BLaER1 treated with 17β-estradiol and CSF1 and Interleukin-3, amounts not matched to agents 10 nM and 100 nM (cell line): Measurements from ENCODE around the gene UNK.

Experiments used
- H3K27ac ChIP-seq, 11 experiments: shearing (Covaris generic); formaldehyde crosslinking; 2 replicates each; pipeline ENCODE4 v1.8.1; 2022
- H3K27me3 ChIP-seq, 11 experiments: shearing (Covaris generic); formaldehyde crosslinking; 2 replicates each; pipeline ENCODE4 v1.8.1; 2022
- H3K36me3 ChIP-seq, 11 experiments: shearing (Covaris generic); formaldehyde crosslinking; 2 replicates each; pipeline ENCODE4 v1.8.1; 2022
- H3K4me1 ChIP-seq, 10 experiments: shearing (Covaris generic); formaldehyde crosslinking; 2 replicates each; pipeline ENCODE4 v1.8.1; 2022
- H3K4me2 ChIP-seq, 11 experiments: shearing (Covaris generic); formaldehyde crosslinking; 2 replicates each; pipeline ENCODE4 v1.8.1; 2022
- H3K4me3 ChIP-seq, 10 experiments: shearing (Covaris generic); formaldehyde crosslinking; 2 replicates each; pipeline ENCODE4 v1.8.1; 2022
- H3K9ac ChIP-seq, 11 experiments: shearing (Covaris generic); formaldehyde crosslinking; 2 replicates each; pipeline ENCODE4 v1.8.1; 2022
- H3K9me3 ChIP-seq, 11 experiments: shearing (Covaris generic); formaldehyde crosslinking; replicated peaks in 1 of 11; 2 replicates each; pipeline ENCODE4 v1.8.1; 2022
- H4K20me1 ChIP-seq, 11 experiments: shearing (Covaris generic); formaldehyde crosslinking; 2 replicates each; pipeline ENCODE4 v1.8.1; 2022
- Cebpa-rat ChIP-seq, 11 experiments: shearing (Covaris generic); IDR thresholded peaks; 2 replicates each; pipeline ENCODE4 v1.8.1; 2022

Gene UNK

DNA sequence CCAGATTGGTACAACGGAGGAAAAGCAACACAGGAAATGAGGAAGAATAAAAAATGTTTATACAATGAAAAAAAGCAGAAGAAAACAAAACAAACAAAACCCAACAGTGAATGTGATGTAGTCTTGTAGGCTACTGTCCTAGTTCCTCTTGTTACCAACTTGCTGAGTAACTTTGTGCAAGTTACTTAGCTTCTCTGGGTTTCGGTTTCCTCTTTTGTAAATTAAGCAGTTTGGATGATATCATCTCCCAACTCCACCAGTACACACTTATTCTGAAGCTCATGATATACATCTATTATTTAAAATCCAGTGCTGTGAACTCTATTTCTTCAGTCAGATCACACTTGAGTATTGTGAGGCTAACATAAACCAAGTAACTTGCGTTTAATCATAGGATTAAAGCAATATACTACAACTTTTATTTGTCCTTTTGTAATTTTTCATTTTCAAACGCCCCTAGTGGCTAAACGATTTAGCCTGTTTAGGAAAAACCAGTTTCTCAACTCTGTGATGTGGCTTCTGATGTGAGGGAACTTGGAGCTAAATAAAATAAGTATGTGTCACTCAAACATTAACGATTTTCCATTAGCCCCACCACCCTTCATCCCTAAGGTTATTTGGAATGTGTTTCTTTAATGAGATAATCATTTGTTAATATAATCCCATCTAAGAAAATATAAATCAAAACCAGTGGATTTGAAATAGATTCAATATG, 1.4 kb upstream of the UNK start:
- Histone ChIP-seq H3K27ac (peak overlapping the region; percentile 96 to 100 (median 99)), H3K9me3 (peaks cover 0 to 8% (median 6%) of the 10 kb centered on the region in 11 experiments; a peak in 7 of 22 replicates), H3K4me3 (peak overlapping the region in 9 of 10 experiments; percentile 55 to 78 (median 70); a peak in 15 of 20 replicates), H4K20me1 (peaks cover 12 to 13% (median 13%) of the 10 kb centered on the region in 11 experiments), H3K9ac (peak overlapping the region; percentile 91 to 100 (median 98)), H3K4me2 (peak overlapping the region; percentile 94 to 100 (median 97)), H3K36me3 (peaks cover 9 to 26% (median 15%) of the 10 kb centered on the region in 11 experiments), H3K27me3 (no peaks in the 10 kb centered on the region), H3K4me1 (peaks cover 51 to 71% (median 60%) of the 10 kb centered on the region in 10 experiments)
- TF ChIP-seq Cebpa-rat (IDR thresholded peaks at IDR 0.05): no peak; a peak in 1 of 22 replicates

DNA sequence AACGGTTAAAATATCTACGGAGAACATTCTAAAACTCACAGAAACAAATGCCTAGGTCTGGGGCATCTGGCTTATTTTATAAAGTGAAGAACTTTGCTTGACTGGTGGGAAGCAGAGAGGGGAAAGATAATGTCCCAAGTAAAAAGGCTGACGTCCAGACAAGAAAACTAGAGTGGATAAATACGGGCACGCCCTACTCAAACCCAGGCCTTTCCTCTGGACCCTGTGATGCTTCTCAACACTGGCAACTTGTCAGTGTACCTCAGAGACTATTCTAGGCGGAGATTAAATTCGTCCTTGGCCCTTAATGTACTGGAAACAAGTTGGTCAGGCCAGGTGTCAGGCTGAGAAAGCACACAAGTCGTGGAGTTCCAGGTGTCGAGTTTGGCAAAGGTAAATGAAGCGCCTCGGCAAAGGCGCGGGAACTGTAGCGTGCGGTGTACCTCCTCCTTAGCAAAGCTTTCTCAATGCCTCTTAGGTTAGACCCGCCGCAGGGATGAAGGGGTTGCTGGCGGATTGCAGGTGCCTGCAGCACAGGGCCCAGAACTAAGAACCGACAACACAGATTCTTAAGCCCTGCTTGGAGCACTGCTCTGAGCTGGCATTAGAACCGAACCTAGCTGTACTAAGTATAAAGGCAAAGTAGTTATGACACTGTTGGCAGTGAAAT, 668 bp upstream of the UNK start:
- peak overlapping the region; percentile 94 to 100 (median 97) for H3K4me2 ChIP-seq
- H3K9me3 ChIP-seq: peaks cover 0 to 1% (median under 1%) of the 10 kb centered on the region in 11 experiments; a peak in 6 of 22 replicates
- H3K27ac ChIP-seq: peak overlapping the region; percentile 96 to 100 (median 99)
- H3K4me3 ChIP-seq: peak overlapping the region; percentile 55 to 78 (median 70)
- H3K9ac ChIP-seq: peak overlapping the region; percentile 91 to 100 (median 98)
- H4K20me1 ChIP-seq: peaks cover 5 to 12% (median 6%) of the 10 kb centered on the region in 11 experiments
- TF ChIP-seq Cebpa-rat (IDR thresholded peaks at IDR 0.05): no peak
- H3K36me3 ChIP-seq: peaks cover 2 to 22% (median 14%) of the 10 kb centered on the region in 11 experiments
- no peaks in the 10 kb centered on the region for H3K27me3 ChIP-seq
- peaks cover 51 to 78% (median 60%) of the 10 kb centered on the region in 10 experiments for H3K4me1 ChIP-seq

DNA sequence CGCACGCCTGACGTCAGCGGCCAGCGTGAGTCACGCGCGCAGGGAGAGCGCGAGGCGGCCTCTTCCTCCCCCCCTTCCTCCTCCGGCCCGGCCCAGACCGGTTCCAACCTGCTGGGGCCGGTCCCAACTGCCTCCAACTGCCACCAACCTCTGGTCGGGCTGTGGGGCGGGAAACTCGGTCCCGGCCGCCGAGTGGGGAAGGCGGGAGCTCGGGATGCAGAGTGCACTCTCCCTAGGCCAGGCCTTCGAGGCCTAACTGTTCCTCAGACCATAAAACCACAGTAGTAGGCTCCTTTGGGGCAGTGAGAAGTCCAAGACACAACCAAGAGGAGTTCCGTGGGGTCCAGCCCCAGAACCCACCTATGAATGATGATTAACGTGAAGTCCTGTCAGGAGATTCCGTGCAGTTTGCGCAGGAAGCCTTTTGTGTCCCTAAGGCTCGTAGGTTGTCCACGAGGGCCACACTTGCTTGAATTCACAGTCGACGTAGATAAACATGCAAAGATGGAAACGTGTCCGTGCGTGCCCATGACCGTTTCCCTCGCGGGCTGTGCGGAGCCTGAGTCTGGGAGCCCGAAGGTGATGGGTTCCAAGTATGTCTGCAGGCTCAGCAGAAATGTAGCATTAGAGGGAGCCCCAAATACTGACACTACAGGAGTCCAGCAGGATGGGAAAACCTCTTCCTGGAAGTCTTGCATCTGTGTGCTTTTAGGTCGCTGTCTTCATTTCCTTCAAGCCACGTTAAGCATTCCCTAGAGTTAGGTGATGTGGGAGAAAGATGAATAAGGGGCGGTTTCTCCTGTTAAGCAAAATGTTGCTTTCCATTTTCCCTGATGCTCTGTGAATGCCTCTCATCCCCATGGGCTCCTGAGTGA, 647 bp downstream of the UNK start:
- Histone ChIP-seq H3K9ac (peak overlapping the region; percentile 91 to 100 (median 98)), H3K36me3 (peaks cover 0 to 28% (median 16%) of the 10 kb centered on the region in 11 experiments; a peak in 18 of 22 replicates), H3K27me3 (no peaks in the 10 kb centered on the region), H3K4me2 (peak overlapping the region; percentile 81 to 98 (median 95)), H3K27ac (peak overlapping the region; percentile 96 to 100 (median 99)), H3K9me3 (no peaks in the 10 kb centered on the region), H4K20me1 (peaks cover 0 to 16% (median 0%) of the 10 kb centered on the region in 11 experiments; a peak in 8 of 22 replicates), H3K4me1 (peaks cover 49 to 76% (median 59%) of the 10 kb centered on the region in 10 experiments), H3K4me3 (peak overlapping the region; percentile 55 to 78 (median 70))
- no peak for TF ChIP-seq Cebpa-rat (IDR thresholded peaks at IDR 0.05)

DNA sequence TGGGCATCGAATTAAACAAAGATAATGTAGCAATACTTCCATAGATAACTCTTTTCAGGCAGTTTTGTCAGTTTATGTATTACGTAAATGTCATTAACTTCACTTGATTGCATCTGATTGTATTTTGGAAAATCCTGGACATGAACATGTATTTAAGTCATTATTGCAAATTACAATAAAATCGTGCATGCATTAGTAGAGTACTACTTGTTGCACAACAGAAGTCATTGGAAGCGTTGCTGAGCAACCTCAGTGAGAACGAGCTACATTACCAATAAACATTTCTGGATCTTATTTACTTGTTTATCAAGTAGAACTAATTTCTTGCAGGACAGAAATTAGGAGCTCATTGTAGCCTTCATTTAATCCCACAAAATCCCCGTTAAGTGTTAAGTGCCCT, 6.6 kb downstream of the UNK start:
- H3K27me3 ChIP-seq: no peaks in the 10 kb centered on the region
- H4K20me1 ChIP-seq: peaks cover 8 to 72% (median 36%) of the 10 kb centered on the region in 11 experiments; a peak in 18 of 22 replicates
- H3K36me3 ChIP-seq: peaks cover 43 to 80% (median 66%) of the 10 kb centered on the region in 11 experiments
- H3K9ac ChIP-seq: no peak overlapping the region
- H3K27ac ChIP-seq: no peak overlapping the region
- no peak for TF ChIP-seq Cebpa-rat (IDR thresholded peaks at IDR 0.05)
- H3K4me1 ChIP-seq: peaks cover 15 to 54% (median 32%) of the 10 kb centered on the region in 10 experiments
- H3K4me2 ChIP-seq: no peak overlapping the region
- no peaks in the 10 kb centered on the region for H3K9me3 ChIP-seq
- no peak overlapping the region for H3K4me3 ChIP-seq

DNA sequence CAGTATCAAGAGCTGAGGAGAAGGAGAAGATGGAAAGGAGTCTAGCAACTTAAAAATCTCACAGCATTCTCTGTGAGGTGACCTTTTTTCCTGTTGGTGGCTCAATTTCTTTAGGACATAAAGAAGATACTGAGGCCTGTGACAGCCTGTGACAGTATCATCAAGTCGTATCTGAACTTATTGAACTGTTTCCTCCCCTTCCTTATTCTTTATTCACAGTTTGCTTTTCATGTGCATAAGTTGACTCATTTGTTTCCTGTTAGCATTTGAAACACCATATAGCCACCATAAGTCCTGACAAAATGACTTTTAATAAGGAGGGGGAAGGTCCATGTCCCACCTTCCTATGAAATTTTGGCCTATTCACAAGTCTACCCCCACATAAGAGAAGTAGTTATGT, 8.9 kb downstream of the UNK start:
- Histone ChIP-seq H3K9me3 (no peaks in the 10 kb centered on the region), H3K9ac (peak overlapping the region in 3 of 11 experiments; percentile 2 to 23 (median 3); a peak in 5 of 22 replicates), H3K4me2 (peak overlapping the region in 4 of 11 experiments; percentile 54 to 81 (median 62); a peak in 7 of 22 replicates), H4K20me1 (peaks cover 9 to 86% (median 44%) of the 10 kb centered on the region in 11 experiments; a peak in 18 of 22 replicates), H3K4me3 (no peak overlapping the region), H3K27ac (peak overlapping the region in 3 of 11 experiments; percentile 3 to 14 (median 12); a peak in 1 of 22 replicates), H3K27me3 (no peaks in the 10 kb centered on the region), H3K36me3 (peaks cover 55 to 91% (median 80%) of the 10 kb centered on the region in 11 experiments), H3K4me1 (peaks cover 0 to 33% (median 13%) of the 10 kb centered on the region in 10 experiments; a peak in 14 of 20 replicates)
- TF ChIP-seq Cebpa-rat (IDR thresholded peaks at IDR 0.05): no peak

DNA sequence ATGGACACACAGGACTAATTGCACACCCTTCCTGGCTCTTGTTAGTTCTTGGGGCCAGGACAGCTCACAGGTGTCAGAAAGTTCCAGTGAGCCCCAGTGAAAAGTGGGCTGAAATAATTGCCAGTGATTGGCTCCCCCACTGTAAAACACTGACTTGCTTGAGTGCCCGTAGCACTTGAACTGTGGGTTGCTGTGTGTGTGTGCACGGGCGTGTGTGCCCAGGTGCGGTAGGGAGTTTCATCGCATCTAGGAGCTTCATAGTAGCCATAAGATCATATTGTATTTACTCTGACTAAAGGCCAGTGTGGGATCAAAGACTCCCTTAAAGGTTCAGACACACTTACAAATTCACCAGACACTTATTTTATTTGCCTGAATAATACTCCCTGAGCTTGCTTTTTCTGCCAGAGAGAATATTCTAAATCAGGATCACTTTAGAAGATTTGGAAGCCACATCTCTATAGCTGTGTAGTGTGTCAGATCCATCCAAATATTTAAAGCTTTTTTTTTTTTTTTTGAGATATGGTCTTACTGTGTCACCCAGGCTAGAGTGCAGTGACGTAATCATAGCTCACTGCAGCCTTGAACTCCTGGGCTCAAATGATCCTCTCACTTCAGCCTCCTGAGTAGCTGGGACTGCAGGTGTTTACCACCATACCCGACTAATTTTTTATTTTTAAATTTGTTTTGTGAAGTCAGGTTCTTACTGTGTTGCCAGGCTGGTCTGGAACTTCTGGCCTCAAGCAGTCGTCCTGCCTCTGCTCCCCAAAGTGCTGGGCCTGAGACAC, 11.4 kb downstream of the UNK start:
- H3K4me1 ChIP-seq: peaks cover 0 to 32% (median 13%) of the 10 kb centered on the region in 10 experiments; a peak in 14 of 20 replicates
- H4K20me1 ChIP-seq: peaks cover 15 to 85% (median 52%) of the 10 kb centered on the region in 11 experiments; a peak in 19 of 22 replicates
- no peaks in the 10 kb centered on the region for H3K27me3 ChIP-seq
- TF ChIP-seq Cebpa-rat (IDR thresholded peaks at IDR 0.05): no peak
- peak overlapping the region in 4 of 11 experiments; percentile 10 to 42 (median 19); a peak in 3 of 22 replicates for H3K9ac ChIP-seq
- H3K36me3 ChIP-seq: peaks cover 69 to 94% (median 86%) of the 10 kb centered on the region in 11 experiments
- no peaks in the 10 kb centered on the region for H3K9me3 ChIP-seq
- H3K27ac ChIP-seq: no peak overlapping the region
- 0 out of 22 replicates have a peak overlapping the region, but pooled peaks of 1 of the 11 experiments have one; percentile 15 for H3K4me2 ChIP-seq
- no peak overlapping the region for H3K4me3 ChIP-seq

DNA sequence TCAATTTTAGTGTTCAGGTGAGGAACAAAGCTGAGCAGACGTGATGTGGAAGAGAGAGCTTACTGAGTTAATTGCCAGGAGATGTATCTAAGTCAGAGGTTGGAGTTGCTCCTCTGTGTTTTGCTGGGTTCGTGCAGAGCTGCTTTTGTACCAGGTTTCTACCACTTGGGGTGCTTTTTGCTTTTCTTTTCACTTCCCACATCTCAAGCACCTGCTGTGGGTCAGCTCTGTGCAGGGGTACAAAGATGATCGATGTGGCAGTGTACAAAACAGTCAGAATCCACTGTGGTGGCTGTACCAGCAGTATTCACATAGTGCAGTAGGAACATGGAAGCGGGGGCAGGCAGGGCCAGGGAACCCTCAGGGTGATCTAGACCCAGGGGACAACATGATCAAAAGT, 14.8 kb downstream of the UNK start:
- Histone ChIP-seq H3K36me3 (peaks cover 62 to 95% (median 88%) of the 10 kb centered on the region in 11 experiments), H3K4me2 (no peak overlapping the region), H3K9me3 (no peaks in the 10 kb centered on the region), H4K20me1 (peaks cover 20 to 89% (median 52%) of the 10 kb centered on the region in 11 experiments; a peak in 18 of 22 replicates), H3K27ac (no peak overlapping the region), H3K4me3 (no peak overlapping the region), H3K4me1 (peaks cover 0 to 13% (median 0%) of the 10 kb centered on the region in 10 experiments; a peak in 4 of 20 replicates), H3K27me3 (no peaks in the 10 kb centered on the region), H3K9ac (no peak overlapping the region)
- TF ChIP-seq Cebpa-rat (IDR thresholded peaks at IDR 0.05): no peak
